RWPE2 (cell line): ENCODE results near the gene RARB.

Source experiments
- ATAC-seq: fragments of 200-7000 bp; cut with Tn5 transposase; 3 replicates; pipeline ENCODE4 v1.9.1; 2021; ENCODE audit warnings: low read depth
- DNase-seq: peaks from one replicate; pipeline ENCODE4 v3.0.0-alpha.2; 2020; ENCODE audit warnings: low spot score
- H3K27ac ChIP-seq: fragments of 450-650 bp; 2 replicates; pipeline ENCODE4 v1.5.1; 2017; ENCODE audit warnings: mild to moderate bottlenecking; ENCODE audit not compliant: poor library complexity, severe bottlenecking
- H3K27me3 ChIP-seq: fragments of 250-450 bp; sonication (Bioruptor Pico); 2 replicates; pipeline ENCODE4 v1.5.1; 2021; ENCODE audit warnings: mild to moderate bottlenecking, moderate library complexity; ENCODE audit not compliant: insufficient read depth, poor library complexity, severe bottlenecking
- H3K36me3 ChIP-seq: fragments of 250-450 bp; sonication (Bioruptor Pico); 2 replicates; pipeline ENCODE4 v1.5.1; 2020; ENCODE audit warnings: low read depth, mild to moderate bottlenecking, moderate library complexity
- H3K4me1 ChIP-seq: fragments of 250-450 bp; sonication (Bioruptor Pico); 2 replicates; pipeline ENCODE4 v1.5.1; 2021; ENCODE audit warnings: mild to moderate bottlenecking, moderate library complexity; ENCODE audit not compliant: insufficient read depth, poor library complexity, severe bottlenecking
- H3K4me3 ChIP-seq: fragments of 250-450 bp; sonication (Bioruptor Pico); 2 replicates; pipeline ENCODE4 v1.5.1; 2021; ENCODE audit warnings: mild to moderate bottlenecking, moderate library complexity; ENCODE audit not compliant: severe bottlenecking
- H3K9me3 ChIP-seq: fragments of 250-450 bp; sonication (Bioruptor Pico); 2 replicates; pipeline ENCODE4 v1.5.1; 2021; ENCODE audit warnings: mild to moderate bottlenecking, moderate library complexity; ENCODE audit not compliant: severe bottlenecking
- TF ChIP-seq, protein P1 (sequence below): fragments of 450-650 bp; IDR thresholded peaks from one replicate; pipeline ENCODE4 v1.5.1; 2017; ENCODE audit warnings: mild to moderate bottlenecking, moderate library complexity; ENCODE audit not compliant: poor library complexity, severe bottlenecking

RARB gene

DNA sequence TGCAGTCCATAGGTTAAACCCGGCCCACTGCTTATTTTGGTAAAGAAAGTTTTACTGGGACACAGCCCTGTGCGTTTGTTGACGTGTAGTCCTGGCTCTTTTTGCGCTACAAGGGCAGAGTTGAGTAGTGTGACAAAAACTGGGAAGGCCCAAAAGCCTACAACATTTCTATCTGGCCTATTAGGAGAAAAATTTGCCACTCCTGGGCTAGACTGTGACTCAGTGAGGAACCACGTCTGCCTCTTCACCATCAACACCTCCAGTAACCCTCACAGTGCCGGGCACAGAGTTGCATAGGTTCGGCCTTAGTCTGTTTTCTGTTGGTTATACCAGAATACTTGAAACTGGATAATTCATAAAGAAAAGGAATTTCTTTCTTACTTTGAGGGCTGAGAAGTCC, 126.3 kb downstream of the RARB start:
- no peaks in the 10 kb centered on the region for H3K4me1 ChIP-seq
- TF ChIP-seq, protein P1, sequence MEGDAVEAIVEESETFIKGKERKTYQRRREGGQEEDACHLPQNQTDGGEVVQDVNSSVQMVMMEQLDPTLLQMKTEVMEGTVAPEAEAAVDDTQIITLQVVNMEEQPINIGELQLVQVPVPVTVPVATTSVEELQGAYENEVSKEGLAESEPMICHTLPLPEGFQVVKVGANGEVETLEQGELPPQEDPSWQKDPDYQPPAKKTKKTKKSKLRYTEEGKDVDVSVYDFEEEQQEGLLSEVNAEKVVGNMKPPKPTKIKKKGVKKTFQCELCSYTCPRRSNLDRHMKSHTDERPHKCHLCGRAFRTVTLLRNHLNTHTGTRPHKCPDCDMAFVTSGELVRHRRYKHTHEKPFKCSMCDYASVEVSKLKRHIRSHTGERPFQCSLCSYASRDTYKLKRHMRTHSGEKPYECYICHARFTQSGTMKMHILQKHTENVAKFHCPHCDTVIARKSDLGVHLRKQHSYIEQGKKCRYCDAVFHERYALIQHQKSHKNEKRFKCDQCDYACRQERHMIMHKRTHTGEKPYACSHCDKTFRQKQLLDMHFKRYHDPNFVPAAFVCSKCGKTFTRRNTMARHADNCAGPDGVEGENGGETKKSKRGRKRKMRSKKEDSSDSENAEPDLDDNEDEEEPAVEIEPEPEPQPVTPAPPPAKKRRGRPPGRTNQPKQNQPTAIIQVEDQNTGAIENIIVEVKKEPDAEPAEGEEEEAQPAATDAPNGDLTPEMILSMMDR = no peak
- no peaks in the 10 kb centered on the region for H3K27me3 ChIP-seq
- H3K4me3 ChIP-seq = no peak overlapping the region
- no peaks in the 10 kb centered on the region for H3K36me3 ChIP-seq
- no peak for DNase-seq
- ATAC-seq = no peak
- no peaks in the 10 kb centered on the region for H3K9me3 ChIP-seq
- no peak overlapping the region for H3K27ac ChIP-seq

DNA sequence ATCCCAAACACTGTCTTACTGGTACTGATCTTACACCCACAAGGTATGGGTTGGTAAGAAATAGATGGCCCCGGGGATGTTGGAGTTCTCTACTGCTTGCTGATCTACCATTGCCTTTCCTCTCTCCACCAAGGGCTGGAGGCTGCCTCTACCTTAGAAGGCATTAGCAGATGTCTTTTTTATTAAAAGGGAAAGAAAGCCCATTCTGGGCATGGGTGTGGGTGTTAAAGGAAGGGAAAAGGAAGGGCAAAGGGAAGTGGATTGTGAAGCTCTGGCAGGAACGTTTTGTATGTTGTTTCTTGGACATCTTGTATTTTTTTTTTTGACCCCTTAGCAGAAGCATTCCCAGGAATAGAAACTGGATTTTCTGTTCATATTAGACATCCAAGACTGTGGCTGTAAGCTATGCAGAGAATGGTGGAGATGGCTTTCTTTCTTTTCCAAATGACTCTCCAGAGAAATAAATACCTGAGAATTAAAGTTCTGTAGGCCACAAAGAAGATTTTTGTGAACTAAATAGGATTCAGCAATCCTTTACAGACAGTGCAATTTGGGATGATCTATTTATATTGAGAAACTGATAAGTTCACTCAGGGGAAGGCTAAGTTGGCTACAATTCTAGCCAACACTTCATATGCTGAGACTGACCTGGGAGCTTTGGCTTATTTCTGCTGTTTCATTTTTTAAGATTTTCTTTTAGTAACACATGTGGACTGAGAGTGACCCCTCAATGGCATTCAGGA, 127.8 kb downstream of the RARB start:
- no peak for DNase-seq
- Histone ChIP-seq H3K27me3 (no peaks in the 10 kb centered on the region), H3K9me3 (no peaks in the 10 kb centered on the region), H3K4me3 (no peak overlapping the region), H3K36me3 (no peaks in the 10 kb centered on the region), H3K4me1 (no peaks in the 10 kb centered on the region), H3K27ac (no peak overlapping the region)
- ATAC-seq = no peak
- TF ChIP-seq, protein P1 = no peak

DNA sequence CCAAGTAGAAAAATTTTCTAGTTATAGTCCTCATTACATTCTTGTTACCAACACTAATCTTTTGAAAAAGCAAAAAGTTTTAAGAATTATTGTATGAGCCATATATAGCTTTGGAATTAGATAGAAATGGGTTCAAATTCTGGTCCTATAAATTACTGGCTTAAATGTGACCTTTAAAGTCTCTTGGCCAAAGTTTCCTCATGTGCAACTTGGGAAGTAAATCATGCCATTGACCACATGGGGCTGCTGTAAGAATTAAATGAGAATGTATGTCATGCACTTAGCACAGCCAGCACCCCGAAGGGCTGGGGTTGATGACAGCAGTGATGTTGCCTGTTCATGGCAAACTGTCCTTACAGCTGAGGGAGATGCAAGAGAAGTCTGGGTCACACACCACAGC, 128.4 kb downstream of the RARB start:
- no peaks in the 10 kb centered on the region for H3K27me3 ChIP-seq
- TF ChIP-seq, protein P1 = no peak
- DNase-seq (no peak), ATAC-seq (no peak)
- H3K9me3 ChIP-seq = no peaks in the 10 kb centered on the region
- H3K27ac ChIP-seq = no peak overlapping the region
- H3K4me3 ChIP-seq = no peak overlapping the region
- H3K4me1 ChIP-seq = no peaks in the 10 kb centered on the region
- H3K36me3 ChIP-seq = no peaks in the 10 kb centered on the region

DNA sequence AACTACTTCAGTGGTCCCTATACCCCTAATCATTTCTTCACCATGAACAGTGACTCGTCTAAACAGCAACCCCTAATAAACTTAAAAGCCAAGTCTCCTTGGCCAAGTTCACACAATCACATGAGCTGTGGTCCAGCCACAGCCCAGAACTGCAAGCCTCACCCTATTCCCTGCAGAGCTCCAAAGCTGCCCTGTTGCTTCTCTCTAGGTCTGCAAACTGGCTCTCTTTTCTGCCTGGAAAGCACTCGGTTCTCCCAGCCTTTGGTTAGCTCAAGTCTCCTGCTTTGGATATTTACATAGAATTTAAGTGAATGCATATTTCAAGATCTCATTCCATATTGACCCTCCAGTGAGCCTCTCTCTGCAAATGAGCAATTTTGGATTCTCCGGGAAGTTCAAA, 129.6 kb downstream of the RARB start:
- H3K9me3 ChIP-seq = no peaks in the 10 kb centered on the region
- H3K27ac ChIP-seq = no peak overlapping the region
- ATAC-seq = no peak
- no peak overlapping the region for H3K4me3 ChIP-seq
- no peak for DNase-seq
- TF ChIP-seq, protein P1 = no peak
- H3K27me3 ChIP-seq = no peaks in the 10 kb centered on the region
- H3K36me3 ChIP-seq = no peaks in the 10 kb centered on the region
- no peaks in the 10 kb centered on the region for H3K4me1 ChIP-seq

DNA sequence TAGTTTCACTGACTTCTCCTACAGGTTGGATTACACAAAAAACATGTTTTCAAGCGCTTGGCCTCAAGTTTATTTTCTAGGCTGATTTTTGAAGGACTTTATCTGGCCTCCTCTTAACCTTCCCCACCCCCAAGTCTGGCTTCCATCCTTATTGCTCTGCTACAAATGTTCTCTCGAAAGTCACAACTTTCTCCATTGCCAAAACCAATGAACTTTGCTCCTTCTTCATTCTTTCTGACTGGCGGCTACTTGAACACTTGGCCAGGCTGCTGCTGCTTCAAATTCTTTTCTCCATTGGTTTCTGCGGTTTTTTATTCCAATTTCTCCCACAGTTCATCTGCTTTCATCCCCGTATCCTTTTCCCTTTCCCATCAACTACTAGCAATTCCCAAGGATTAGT, 130.1 kb downstream of the RARB start:
- no peaks in the 10 kb centered on the region for H3K9me3 ChIP-seq
- H3K36me3 ChIP-seq = no peaks in the 10 kb centered on the region
- ATAC-seq = no peak
- DNase-seq = no peak
- H3K4me1 ChIP-seq = no peaks in the 10 kb centered on the region
- H3K4me3 ChIP-seq = no peak overlapping the region
- TF ChIP-seq, protein P1 = no peak
- no peak overlapping the region for H3K27ac ChIP-seq
- H3K27me3 ChIP-seq = no peaks in the 10 kb centered on the region
